Mammary epithelial cell (primary cell): ENCODE results near the gene DEFB131B.
"Not testable (repeated sequence)": the region's sequence is repeated elsewhere in the genome, so short reads cannot be mapped to it uniquely, and the experiment has no call there.

Experiments used
- EZH2 ChIP-seq: IDR thresholded peaks from 2 replicates; pipeline ENCODE4 v1.6.1; 2012; ENCODE audit warnings: low read length, inconsistent platforms, borderline replicate concordance
- TF ChIP-seq, protein P1 (sequence below), 2 donors: IDR thresholded peaks in 1 of 2; conservative IDR thresholded peaks in 1 of 2; 2 replicates each; pipeline ENCODE4 v1.5.1; 2011 to 2012; ENCODE audit warnings: inconsistent platforms in 2 of 2, low read length in 2 of 2, mild to moderate bottlenecking in 2 of 2, control low read depth in 1 of 2, low read depth in 1 of 2; ENCODE audit not compliant: insufficient read depth in 1 of 2; ENCODE audit errors: extremely low read depth in 1 of 2

GRCh38 chr11:71888335-71889010 is 10.2 kb downstream of the DEFB131B start:
- TF ChIP-seq, protein P1, sequence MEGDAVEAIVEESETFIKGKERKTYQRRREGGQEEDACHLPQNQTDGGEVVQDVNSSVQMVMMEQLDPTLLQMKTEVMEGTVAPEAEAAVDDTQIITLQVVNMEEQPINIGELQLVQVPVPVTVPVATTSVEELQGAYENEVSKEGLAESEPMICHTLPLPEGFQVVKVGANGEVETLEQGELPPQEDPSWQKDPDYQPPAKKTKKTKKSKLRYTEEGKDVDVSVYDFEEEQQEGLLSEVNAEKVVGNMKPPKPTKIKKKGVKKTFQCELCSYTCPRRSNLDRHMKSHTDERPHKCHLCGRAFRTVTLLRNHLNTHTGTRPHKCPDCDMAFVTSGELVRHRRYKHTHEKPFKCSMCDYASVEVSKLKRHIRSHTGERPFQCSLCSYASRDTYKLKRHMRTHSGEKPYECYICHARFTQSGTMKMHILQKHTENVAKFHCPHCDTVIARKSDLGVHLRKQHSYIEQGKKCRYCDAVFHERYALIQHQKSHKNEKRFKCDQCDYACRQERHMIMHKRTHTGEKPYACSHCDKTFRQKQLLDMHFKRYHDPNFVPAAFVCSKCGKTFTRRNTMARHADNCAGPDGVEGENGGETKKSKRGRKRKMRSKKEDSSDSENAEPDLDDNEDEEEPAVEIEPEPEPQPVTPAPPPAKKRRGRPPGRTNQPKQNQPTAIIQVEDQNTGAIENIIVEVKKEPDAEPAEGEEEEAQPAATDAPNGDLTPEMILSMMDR (conservative IDR thresholded peaks at IDR 0.05 in 1 of 2, IDR thresholded peaks at IDR 0.05 in 1 of 2; ENCODE audit: extremely low read depth in 1 of 2, insufficient read depth in 1 of 2, low read depth in 1 of 2, low read length in 2 of 2), result not testable (repeated sequence)
- TF ChIP-seq EZH2, result not testable (repeated sequence)
